ENCODE measurements around the gene CNTNAP2. TPM values are rescaled to one million over a fixed set of nuclear protein-coding genes. Genes with fewer than 3 reads are reported as not detected.
"Not testable (repeated sequence)": the region's sequence is repeated elsewhere in the genome, so short reads cannot be mapped to it uniquely, and the experiment has no call there.

CNTNAP2 gene
- total RNA-seq, 2 experiments from 2014 or later: 0.19 to 0.22 TPM

DNA sequence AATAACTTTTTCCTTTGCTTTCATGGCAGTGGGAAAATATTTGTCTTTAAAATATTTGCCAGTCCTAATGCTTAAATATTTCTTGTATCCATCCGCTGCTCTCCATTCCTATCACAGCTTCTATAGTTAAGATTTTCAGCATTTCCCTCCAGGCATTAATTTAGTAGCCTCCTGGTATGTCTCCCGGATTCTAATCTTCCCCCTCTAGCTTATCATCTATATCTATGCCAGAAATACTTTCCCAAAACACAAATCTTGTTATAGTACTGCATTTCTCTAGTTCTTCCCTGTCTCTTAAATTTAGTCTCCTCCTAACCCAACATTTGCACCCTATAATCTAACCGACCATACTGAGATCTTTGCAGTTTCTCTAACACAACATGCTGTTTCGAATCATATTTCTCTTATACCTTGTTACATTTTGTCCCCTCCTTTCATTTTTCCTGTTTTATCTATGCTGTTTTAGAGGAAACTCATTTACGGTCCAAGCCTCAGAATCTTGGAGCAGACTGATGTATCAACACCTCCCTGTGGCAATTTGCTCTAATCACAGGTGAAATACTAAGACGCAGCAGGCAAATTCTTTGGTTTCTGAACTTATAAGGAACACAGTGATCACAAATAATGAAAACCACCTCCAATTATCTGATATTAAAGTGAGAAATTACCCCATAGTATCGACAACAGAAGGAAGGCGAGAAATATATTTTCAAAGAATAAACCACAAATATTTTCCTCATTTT is 10.3 kb downstream of the CNTNAP2 start:
- H3K27ac Mint-ChIP-seq: no peak overlapping the region
- H3K4me1 Mint-ChIP-seq: no peaks in the 10 kb centered on the region
- no peaks in the 10 kb centered on the region for H3K27me3 Mint-ChIP-seq
- H3K36me3 Mint-ChIP-seq: no peaks in the 10 kb centered on the region
- H3K4me3 Mint-ChIP-seq: no peak overlapping the region
- peaks cover 2% of the 10 kb centered on the region for H3K9me3 Mint-ChIP-seq
- DNase-seq: no peak

GRCh38 chr7:146129296-146129695 is 12.7 kb downstream of the CNTNAP2 start:
- Mint-ChIP-seq H3K27me3 (no peaks in the 10 kb centered on the region), H3K36me3 (no peaks in the 10 kb centered on the region), H3K4me1 (no peaks in the 10 kb centered on the region), H3K9me3 (peaks cover 2% of the 10 kb centered on the region), H3K27ac (no peak overlapping the region), H3K4me3 (no peak overlapping the region)
- no peak for DNase-seq

- Mint-ChIP-seq H3K9me3 (peaks cover 2% of the 10 kb centered on the region), H3K4me3 (no peak overlapping the region), H3K36me3 (no peaks in the 10 kb centered on the region), H3K27me3 (no peaks in the 10 kb centered on the region), H3K27ac (no peak overlapping the region), H3K4me1 (no peaks in the 10 kb centered on the region)
- DNase-seq: no peak
These were observed 13.4 kb downstream of the CNTNAP2 start for GRCh38 chr7:146129997-146130396.

DNA sequence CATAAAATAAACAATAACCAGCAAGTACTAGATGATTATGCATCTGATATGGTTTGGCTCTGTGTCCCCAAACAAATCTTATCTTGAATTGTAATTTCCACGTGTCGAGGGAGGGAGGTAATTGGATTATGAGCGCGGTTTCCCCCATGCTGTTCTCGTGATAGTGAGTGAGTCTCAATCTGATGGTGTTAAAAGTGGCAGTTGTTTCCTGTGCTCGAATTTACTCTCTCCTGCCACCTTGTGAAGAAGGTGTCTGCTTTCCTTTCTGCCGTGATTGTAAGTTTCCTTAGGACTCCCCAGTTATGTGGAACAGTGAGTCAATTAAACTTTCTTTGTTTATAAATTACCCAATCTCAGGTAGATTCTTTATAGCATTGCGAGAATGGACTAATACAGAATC is 15.1 kb downstream of the CNTNAP2 start:
- no peak for DNase-seq
- Mint-ChIP-seq H3K4me1 (no peaks in the 10 kb centered on the region), H3K9me3 (peaks cover 2% of the 10 kb centered on the region), H3K4me3 (no peak overlapping the region), H3K36me3 (no peaks in the 10 kb centered on the region), H3K27me3 (no peaks in the 10 kb centered on the region), H3K27ac (no peak overlapping the region)

GRCh38 chr7:146136357-146136875 is 19.8 kb downstream of the CNTNAP2 start:
- H3K36me3 Mint-ChIP-seq: no peaks in the 10 kb centered on the region

GRCh38 chr7:146138926-146139325 is 22.3 kb downstream of the CNTNAP2 start:
- no peak overlapping the region for H3K4me3 Mint-ChIP-seq
- H3K27ac Mint-ChIP-seq: no peak overlapping the region
- no peaks in the 10 kb centered on the region for H3K4me1 Mint-ChIP-seq
- H3K36me3 Mint-ChIP-seq: no peaks in the 10 kb centered on the region
- H3K27me3 Mint-ChIP-seq: no peaks in the 10 kb centered on the region
- no peaks in the 10 kb centered on the region for H3K9me3 Mint-ChIP-seq
- no peak for DNase-seq

More at GRCh38 chr7:146136357-146136875, 19.8 kb downstream of the CNTNAP2 start:
- Mint-ChIP-seq H3K27ac (no peak overlapping the region), H3K27me3 (no peaks in the 10 kb centered on the region), H3K4me1 (no peaks in the 10 kb centered on the region), H3K4me3 (no peak overlapping the region), H3K9me3 (no peaks in the 10 kb centered on the region)
- DNase-seq: no peak

DNA sequence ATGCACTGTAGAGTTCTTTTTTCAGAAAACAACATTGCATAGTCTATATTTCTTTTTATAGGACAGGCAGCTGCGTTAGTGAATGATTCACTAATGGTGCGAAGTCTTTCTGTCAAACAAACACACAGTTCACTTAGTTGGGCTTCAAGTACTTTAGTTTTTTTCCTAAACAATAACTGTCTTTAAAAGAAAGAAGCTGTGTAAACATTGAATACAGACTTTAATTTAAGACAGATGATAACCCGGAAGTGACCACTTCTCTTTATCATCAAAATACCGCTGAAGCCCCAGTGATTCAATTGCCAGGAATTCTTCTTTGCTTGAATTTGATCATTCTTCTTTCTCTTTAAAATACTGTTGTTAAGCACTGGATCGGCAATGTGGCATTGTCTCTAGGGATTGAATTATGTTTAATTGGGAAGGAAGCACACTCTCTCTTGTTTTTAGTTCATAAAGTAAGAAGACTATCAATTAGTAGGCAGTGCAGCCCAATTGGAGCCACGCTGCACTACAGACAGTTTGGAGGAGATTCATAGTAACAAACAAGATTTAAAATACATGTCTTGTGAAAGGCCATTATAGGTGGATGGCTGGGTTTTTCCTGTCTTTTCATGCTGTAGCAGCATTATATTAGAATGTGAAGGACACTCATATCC is 30.4 kb downstream of the CNTNAP2 start:
- Mint-ChIP-seq H3K27ac (no peak overlapping the region), H3K4me1 (no peaks in the 10 kb centered on the region), H3K9me3 (no peaks in the 10 kb centered on the region), H3K4me3 (no peak overlapping the region), H3K36me3 (no peaks in the 10 kb centered on the region), H3K27me3 (no peaks in the 10 kb centered on the region)
- DNase-seq: no peak

DNA sequence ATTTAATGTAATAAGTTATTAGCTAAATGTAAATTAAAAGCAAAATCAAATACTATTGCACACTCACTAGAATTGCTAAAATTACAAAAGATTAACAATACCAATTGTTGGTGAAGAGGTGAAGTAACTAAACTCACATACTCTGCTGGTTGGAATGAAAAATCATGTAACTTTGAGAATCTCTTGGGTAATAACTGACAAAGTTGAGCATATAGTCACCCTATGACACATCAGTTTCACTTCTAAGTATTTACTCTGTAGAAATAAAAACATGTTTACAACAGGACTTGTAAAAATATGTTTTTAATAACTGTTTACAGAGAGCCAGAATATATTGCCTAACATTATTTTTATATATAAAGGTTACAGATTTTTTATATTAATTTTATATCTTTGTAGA is 33.6 kb downstream of the CNTNAP2 start:
- Mint-ChIP-seq H3K36me3 (no peaks in the 10 kb centered on the region), H3K27me3 (no peaks in the 10 kb centered on the region), H3K4me1 (no peaks in the 10 kb centered on the region), H3K9me3 (no peaks in the 10 kb centered on the region), H3K4me3 (no peak overlapping the region), H3K27ac (no peak overlapping the region)
- no peak for DNase-seq

GRCh38 chr7:146172112-146172511 is 55.5 kb downstream of the CNTNAP2 start:
- Mint-ChIP-seq H3K27ac (no peak overlapping the region), H3K27me3 (no peaks in the 10 kb centered on the region), H3K4me3 (no peak overlapping the region), H3K4me1 (no peaks in the 10 kb centered on the region), H3K9me3 (peaks cover 3% of the 10 kb centered on the region), H3K36me3 (no peaks in the 10 kb centered on the region)
- DNase-seq: no peak

- Mint-ChIP-seq H3K27ac (no peak overlapping the region), H3K36me3 (no peaks in the 10 kb centered on the region), H3K4me1 (no peaks in the 10 kb centered on the region), H3K4me3 (no peak overlapping the region), H3K9me3 (peaks cover 3% of the 10 kb centered on the region), H3K27me3 (no peaks in the 10 kb centered on the region)
- DNase-seq: no peak
These were observed 59.1 kb downstream of the CNTNAP2 start for GRCh38 chr7:146175716-146176115.

GRCh38 chr7:146176860-146177259 is 60.3 kb downstream of the CNTNAP2 start:
- peaks cover 3% of the 10 kb centered on the region for H3K9me3 Mint-ChIP-seq
- no peak overlapping the region for H3K27ac Mint-ChIP-seq
- no peaks in the 10 kb centered on the region for H3K27me3 Mint-ChIP-seq
- no peaks in the 10 kb centered on the region for H3K4me1 Mint-ChIP-seq
- no peaks in the 10 kb centered on the region for H3K36me3 Mint-ChIP-seq
- DNase-seq: no peak
- H3K4me3 Mint-ChIP-seq: no peak overlapping the region

- peaks cover 3% of the 10 kb centered on the region for H3K9me3 Mint-ChIP-seq
- no peaks in the 10 kb centered on the region for H3K27me3 Mint-ChIP-seq
- DNase-seq: no peak
- H3K4me3 Mint-ChIP-seq: no peak overlapping the region
- H3K4me1 Mint-ChIP-seq: no peaks in the 10 kb centered on the region
- H3K27ac Mint-ChIP-seq: no peak overlapping the region
- H3K36me3 Mint-ChIP-seq: no peaks in the 10 kb centered on the region
These were observed 60.7 kb downstream of the CNTNAP2 start for GRCh38 chr7:146177301-146177700.

GRCh38 chr7:146185844-146186243 is 69.2 kb downstream of the CNTNAP2 start:
- no peak for DNase-seq
- Mint-ChIP-seq H3K27me3 (no peaks in the 10 kb centered on the region), H3K36me3 (no peaks in the 10 kb centered on the region), H3K27ac (no peak overlapping the region), H3K4me1 (no peaks in the 10 kb centered on the region), H3K4me3 (no peak overlapping the region), H3K9me3 (peaks cover 5% of the 10 kb centered on the region)

DNA sequence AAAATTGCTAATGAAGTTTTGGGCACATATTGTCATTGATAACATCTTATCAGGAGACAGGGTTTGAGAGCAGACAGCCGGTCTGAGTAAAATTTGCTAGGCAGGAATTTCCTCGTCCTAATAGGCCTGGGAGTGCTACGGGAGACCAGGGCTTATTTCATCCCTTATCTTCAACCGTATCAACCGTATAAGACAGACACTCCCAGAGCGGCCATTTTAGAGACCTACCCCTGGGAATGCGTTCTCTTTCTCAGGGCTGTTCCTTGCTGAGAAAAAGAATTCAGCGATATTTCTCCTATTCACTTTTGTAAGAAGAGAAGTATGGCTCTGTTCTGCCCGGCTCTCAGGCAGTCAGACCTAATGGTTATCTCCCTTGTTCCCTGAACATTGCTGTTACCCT is 74.8 kb downstream of the CNTNAP2 start:
- not testable (repeated sequence) for H3K27me3 Mint-ChIP-seq, DNase-seq, H3K36me3 Mint-ChIP-seq, H3K27ac Mint-ChIP-seq, H3K4me3 Mint-ChIP-seq, H3K4me1 Mint-ChIP-seq
- H3K9me3 Mint-ChIP-seq: peaks cover 14% of the 10 kb centered on the region

DNA sequence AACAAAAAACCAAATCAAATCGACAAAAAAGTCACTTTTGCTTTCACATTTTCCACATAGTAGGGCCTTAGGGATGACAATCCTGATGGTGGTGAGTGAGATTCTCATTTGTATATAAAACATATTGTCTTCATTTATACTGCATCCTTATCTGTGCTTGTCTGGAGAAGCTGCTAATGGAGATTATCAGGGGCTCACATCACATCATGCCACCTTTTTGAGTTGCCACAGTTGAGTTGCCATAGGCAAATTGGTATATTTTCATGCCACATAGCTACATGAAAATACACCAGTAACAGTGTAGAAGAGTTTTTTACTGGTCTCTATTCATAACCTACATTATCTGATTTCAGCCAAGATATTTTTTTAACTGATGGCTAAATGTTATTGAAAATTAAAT is 85.3 kb downstream of the CNTNAP2 start:
- Mint-ChIP-seq H3K4me3 (no peak overlapping the region), H3K27me3 (no peaks in the 10 kb centered on the region), H3K36me3 (no peaks in the 10 kb centered on the region), H3K4me1 (no peaks in the 10 kb centered on the region), H3K9me3 (no peaks in the 10 kb centered on the region), H3K27ac (no peak overlapping the region)
- no peak for DNase-seq

DNA sequence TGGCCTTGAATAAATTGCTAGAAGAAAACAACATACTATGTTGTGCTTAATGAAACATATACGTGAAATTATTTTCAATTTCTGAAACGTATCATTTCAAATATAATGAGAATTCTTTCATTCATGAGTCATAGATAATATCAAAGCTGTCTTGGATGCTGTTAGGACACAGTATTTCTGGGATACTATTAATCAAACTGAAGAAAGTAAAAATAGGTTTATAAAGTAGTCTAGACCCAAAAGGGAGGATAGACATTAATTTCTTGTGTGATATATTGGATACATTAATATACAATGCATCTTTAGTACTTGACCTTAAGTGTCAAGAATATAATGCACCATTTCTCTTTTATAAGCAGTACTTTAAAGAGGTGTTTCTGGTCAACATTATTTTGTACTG is 89.7 kb downstream of the CNTNAP2 start:
- H3K27me3 Mint-ChIP-seq: no peaks in the 10 kb centered on the region
- DNase-seq: no peak
- H3K4me1 Mint-ChIP-seq: no peaks in the 10 kb centered on the region
- H3K9me3 Mint-ChIP-seq: no peaks in the 10 kb centered on the region
- H3K36me3 Mint-ChIP-seq: no peaks in the 10 kb centered on the region
- no peak overlapping the region for H3K4me3 Mint-ChIP-seq
- no peak overlapping the region for H3K27ac Mint-ChIP-seq

All from activated naive CD8-positive, alpha-beta T cell treated with anti-CD3 and anti-CD28 coated beads for 36 hours (primary cell).